ENCODE results near the gene PDE3A.

- no peak for TF ChIP-seq POLR2AphosphoS5 (IDR thresholded peaks at IDR 0.05; ENCODE audit: borderline replicate concordance, low read depth, low read length)
- no peak for TF ChIP-seq EZH2 (IDR thresholded peaks at IDR 0.05)
- TF ChIP-seq FOXP2 (optimal IDR thresholded peaks at IDR 0.05; ENCODE audit: control extremely low read depth, extremely low read length, insufficient read depth) = no peak
These were observed 188.8 kb downstream of the PDE3A start for GRCh38 chr12:20557096-20557495.

Data from SK-N-MC (cell line).